Fibroblast of the aortic adventitia (primary cell): ENCODE data around the gene OR1D5. TPM values are rescaled to one million over a fixed set of nuclear protein-coding genes. Genes with fewer than 3 reads are reported as not detected.

Source experiments
- total RNA-seq: library from RNA; depleted of rRNA; stranded (reverse); fragments of >200 nt; gene quantifications from 2 replicates; pipeline ENCODE4 v1.2.3, GENCODE V29; 2012; ENCODE audit warnings: low replicate concordance

Gene OR1D5
- total RNA-seq, 1 donor = not detected

Other genes starting within 250 kb of the OR1D5 start
- not detected in 2 replicates for gene OR1D2, start 40.8 kb upstream of the OR1D5 start, total RNA-seq
- gene OR1G1, start 63.9 kb upstream of the OR1D5 start, total RNA-seq = not detected in 2 replicates
- not detected in 2 replicates for gene OR1A2, start 133.9 kb upstream of the OR1D5 start, total RNA-seq
- not detected in 2 replicates for gene OR1A1, start 144.1 kb upstream of the OR1D5 start, total RNA-seq
- gene OR3A1, start 234.8 kb upstream of the OR1D5 start, total RNA-seq = not detected in 2 replicates